CD4-positive, CD25-positive, alpha-beta regulatory T cell (primary cell): ENCODE measurements around the gene ASH1L. TPM values are rescaled to one million over a fixed set of nuclear protein-coding genes. Genes with fewer than 3 reads are reported as not detected.

Experiments
- ATAC-seq, 2 donors: fragments of 150-1000 bp; cut with Tn5 transposase; one replicate each; pipeline ENCODE4 v1.10.0; 2021; ENCODE audit warnings: low read depth in 2 of 2, moderate number of reproducible peaks in 2 of 2, moderate library complexity in 1 of 2
- DNase-seq, 3 donors: peaks; one replicate each; pipeline versions ENCODE4 v3.0.0 to v3.0.0-alpha.2; 2012 to 2022; ENCODE audit warnings: mixed read lengths in 1 of 3
- H3K27ac ChIP-seq: one replicate; pipeline ENCODE4 v1.7.0; 2013; ENCODE audit warnings: mild to moderate bottlenecking, low read length; ENCODE audit not compliant: insufficient read depth, poor library complexity, severe bottlenecking
- H3K27me3 ChIP-seq: one replicate; pipeline ENCODE4 v1.7.0; 2013; ENCODE audit warnings: low read length; ENCODE audit not compliant: control insufficient read depth, insufficient read depth
- H3K36me3 ChIP-seq: one replicate; pipeline ENCODE4 v1.7.0; 2013; ENCODE audit warnings: mild to moderate bottlenecking, low read length, moderate library complexity; ENCODE audit not compliant: control insufficient read depth, insufficient read depth
- H3K4me1 ChIP-seq: 2 replicates; pipeline ENCODE4 v1.7.0; 2013; ENCODE audit warnings: mild to moderate bottlenecking, low read length; ENCODE audit not compliant: insufficient read depth, control insufficient read depth, poor library complexity, severe bottlenecking
- H3K4me3 ChIP-seq: one replicate; pipeline ENCODE4 v1.7.0; 2013; ENCODE audit warnings: low read depth, mild to moderate bottlenecking, low read length, moderate library complexity
- H3K9me3 ChIP-seq, 2 experiments: 1 replicate in 1 of 2; 2 replicates in 1 of 2; pipeline ENCODE4 v1.7.0; 2013; ENCODE audit warnings: low read length in 2 of 2, mild to moderate bottlenecking in 1 of 2, moderate library complexity in 1 of 2; ENCODE audit not compliant: control insufficient read depth in 2 of 2
- H3K27ac Mint-ChIP-seq, 3 donors: one replicate each; pipeline ENCODE4 v1.8.0; 2020 to 2022; ENCODE audit warnings: mild to moderate bottlenecking in 3 of 3, mixed read lengths in 3 of 3, moderate library complexity in 2 of 3
- H3K27me3 Mint-ChIP-seq: one replicate; pipeline ENCODE4 v1.8.0; 2022; ENCODE audit warnings: mild to moderate bottlenecking, mixed read lengths
- H3K36me3 Mint-ChIP-seq: one replicate; pipeline ENCODE4 v1.8.0; 2020; ENCODE audit warnings: mixed read lengths
- H3K4me1 Mint-ChIP-seq, 4 donors: one replicate each; pipeline ENCODE4 v1.8.0; 2020 to 2022; ENCODE audit warnings: mixed read lengths in 4 of 4, mild to moderate bottlenecking in 1 of 4
- H3K4me3 Mint-ChIP-seq, 4 donors: one replicate each; pipeline ENCODE4 v1.8.0; 2020 to 2022; ENCODE audit warnings: mild to moderate bottlenecking in 4 of 4, mixed read lengths in 4 of 4, moderate library complexity in 3 of 4
- H3K9me3 Mint-ChIP-seq, 7 donors: one replicate each; pipeline ENCODE4 v1.8.0; 2020 to 2022; ENCODE audit warnings: mixed read lengths in 7 of 7, mild to moderate bottlenecking in 3 of 7, moderate library complexity in 2 of 7
- polyA plus RNA-seq, 4 donors: library from polyadenylated mRNA; unstranded; fragments of 300-500 nt; fragmentation: Illumina TruSeq; gene quantifications; one replicate each; pipeline ENCODE4 v1.2.3, GENCODE V29; 2021
- total RNA-seq: library from RNA; stranded (reverse); gene quantifications from one replicate; pipeline ENCODE4 v1.2.3, GENCODE V29; 2022

ASH1L gene
- total and polyA plus RNA-seq, 5 donors from 2014 or later = 14.1 to 97.8 (median 15.8) TPM

- H3K4me3 ChIP-seq = peak overlapping the region; percentile 90
Measured at GRCh38 chr1:155309423-155310021, 253.1 kb downstream of the ASH1L start.

GRCh38 chr1:155308493-155309422 is 253.8 kb downstream of the ASH1L start, which contains the start of gene FDPS:
FDPS (plus strand) TSS chr1:155308866; CDS start chr1:155309790, 924 bp downstream.
- Histone ChIP-seq H3K36me3 (peaks cover 13% of the 10 kb centered on the region), H3K27ac (peak within 1 kb of the TSS; percentile 97), H3K9me3 (no peaks in the 10 kb centered on the region), H3K4me1 (peaks cover 21% of the 10 kb centered on the region), H3K27me3 (no peaks in the 10 kb centered on the region), H3K4me3 (peak within 1 kb of the TSS; percentile 90)
- H3K9me3 Mint-ChIP-seq = no peaks in the 10 kb centered on the region
- no peaks in the 10 kb centered on the region for H3K27me3 Mint-ChIP-seq
- H3K36me3 Mint-ChIP-seq = peaks cover 16% of the 10 kb centered on the region
- peaks cover 0 to 47% (median 14%) of the 10 kb centered on the region in 4 donors for H3K4me1 Mint-ChIP-seq
- ATAC-seq = peak; percentile 99
- peak; percentile 96 to 99 (median 97) for DNase-seq
- H3K27ac Mint-ChIP-seq = peak within 1 kb of the TSS; percentile 92 to 99 (median 95)
- peak within 1 kb of the TSS; percentile 91 to 99 (median 94) for H3K4me3 Mint-ChIP-seq

More at GRCh38 chr1:155309423-155310021, 253.1 kb downstream of the ASH1L start:
- peaks cover 21% of the 10 kb centered on the region for H3K4me1 ChIP-seq
- Mint-ChIP-seq H3K4me3 (peak overlapping the region; percentile 91 to 99 (median 94)), H3K27me3 (no peaks in the 10 kb centered on the region), H3K36me3 (peaks cover 16% of the 10 kb centered on the region), H3K4me1 (peaks cover 0 to 47% (median 14%) of the 10 kb centered on the region in 4 donors), H3K9me3 (no peaks in the 10 kb centered on the region), H3K27ac (peak overlapping the region; percentile 92 to 99 (median 95))
- no peaks in the 10 kb centered on the region for H3K27me3 ChIP-seq
- H3K36me3 ChIP-seq = peaks cover 13% of the 10 kb centered on the region
- H3K9me3 ChIP-seq = no peaks in the 10 kb centered on the region
- DNase-seq (no peak), ATAC-seq (no peak)
- peak overlapping the region; percentile 97 for H3K27ac ChIP-seq

DNA sequence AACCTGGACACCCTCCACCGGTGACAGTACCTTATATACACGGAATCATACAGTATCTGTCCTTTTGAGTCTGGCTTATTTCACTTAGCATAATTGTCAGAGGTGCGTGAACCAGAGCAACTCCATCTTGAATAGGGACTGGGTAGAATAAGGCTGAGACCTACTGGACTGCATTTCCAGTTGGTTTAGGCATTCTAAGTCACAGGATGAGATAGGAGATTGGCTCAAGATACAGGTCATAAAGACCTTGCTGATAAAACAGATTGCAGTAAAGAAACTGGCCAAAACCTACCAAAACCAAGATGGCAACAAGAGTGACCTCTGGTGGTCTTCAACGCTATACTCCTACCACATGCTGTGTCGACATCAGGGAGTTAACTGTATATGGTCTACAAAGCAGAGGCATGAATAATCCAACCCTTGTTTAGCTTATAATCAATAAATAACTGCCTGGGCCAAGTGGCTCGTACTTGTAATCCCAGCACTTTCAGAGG is 255.3 kb downstream of the ASH1L start:
- Histone ChIP-seq H3K27ac (no peak overlapping the region), H3K4me1 (peaks cover 21% of the 10 kb centered on the region), H3K36me3 (peaks cover 4% of the 10 kb centered on the region), H3K27me3 (no peaks in the 10 kb centered on the region), H3K4me3 (no peak overlapping the region), H3K9me3 (no peaks in the 10 kb centered on the region)
- no peak for ATAC-seq
- Mint-ChIP-seq H3K36me3 (peaks cover 11% of the 10 kb centered on the region), H3K9me3 (no peaks in the 10 kb centered on the region), H3K4me1 (peaks cover 0 to 39% (median 12%) of the 10 kb centered on the region in 4 donors), H3K4me3 (peak overlapping the region in 3 of 4 donors; percentile 13 to 34 (median 22)), H3K27ac (peak overlapping the region; percentile 9 to 99 (median 95)), H3K27me3 (no peaks in the 10 kb centered on the region)
- peak in 1 of 3 donors; percentile 46 for DNase-seq

- H3K4me1 ChIP-seq = peaks cover 21% of the 10 kb centered on the region
- peaks cover 6% of the 10 kb centered on the region for H3K36me3 Mint-ChIP-seq
- H3K4me3 Mint-ChIP-seq = peak overlapping the region in 1 of 4 donors; percentile 49
- DNase-seq = no peak
- ATAC-seq = no peak
- no peaks in the 10 kb centered on the region for H3K9me3 ChIP-seq
- H3K36me3 ChIP-seq = no peaks in the 10 kb centered on the region
- H3K27me3 Mint-ChIP-seq = no peaks in the 10 kb centered on the region
- no peak overlapping the region for H3K4me3 ChIP-seq
- no peaks in the 10 kb centered on the region for H3K27me3 ChIP-seq
- peaks cover 0 to 29% (median 8%) of the 10 kb centered on the region in 4 donors for H3K4me1 Mint-ChIP-seq
- H3K9me3 Mint-ChIP-seq = no peaks in the 10 kb centered on the region
- peak overlapping the region in 1 of 3 donors; percentile 12 for H3K27ac Mint-ChIP-seq
- no peak overlapping the region for H3K27ac ChIP-seq
Measured at GRCh38 chr1:155305881-155306391, 256.7 kb downstream of the ASH1L start.

DNA sequence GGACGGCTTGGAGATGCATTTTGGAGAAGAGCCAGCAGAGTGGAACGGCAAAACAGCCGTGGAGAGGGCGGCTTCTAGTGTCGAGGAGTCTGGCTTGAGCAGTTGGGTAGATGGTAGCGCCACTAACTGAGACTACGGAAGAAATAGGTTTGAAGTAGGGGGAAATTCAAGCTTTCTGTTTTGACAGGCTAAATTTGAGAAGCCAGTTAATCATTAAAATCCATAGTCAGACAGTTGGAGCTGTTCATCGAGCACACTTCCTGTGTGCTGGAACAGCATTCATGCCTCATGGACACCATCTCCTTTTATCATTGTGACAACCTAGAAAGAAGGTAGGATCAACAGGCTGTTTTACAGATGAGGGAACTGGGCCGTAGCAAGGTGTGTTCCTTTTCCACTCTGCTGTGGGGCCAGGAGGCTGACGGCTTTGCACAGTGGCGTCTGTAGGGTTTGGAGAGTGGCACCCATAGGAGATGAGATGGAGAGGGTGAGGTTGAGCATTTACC is 258.0 kb downstream of the ASH1L start:
- H3K27ac Mint-ChIP-seq = no peak overlapping the region
- ATAC-seq = no peak

GRCh38 chr1:155301342-155301841 is 261.2 kb downstream of the ASH1L start, which contains the start of gene PKLR:
PKLR (minus strand) TSS chr1:155301438; CDS start chr1:155301395, 43 bp downstream.
- Mint-ChIP-seq H3K9me3 (no peaks in the 10 kb centered on the region), H3K4me1 (no peaks in the 10 kb centered on the region), H3K27me3 (peaks cover 15% of the 10 kb centered on the region), H3K27ac (no peak within 1 kb of the TSS), H3K4me3 (peak within 1 kb of the TSS in 1 of 4 donors; percentile 87), H3K36me3 (no peaks in the 10 kb centered on the region)
- Histone ChIP-seq H3K9me3 (no peaks in the 10 kb centered on the region), H3K4me3 (no peak within 1 kb of the TSS), H3K27me3 (peaks cover 5% of the 10 kb centered on the region), H3K4me1 (no peaks in the 10 kb centered on the region), H3K36me3 (no peaks in the 10 kb centered on the region), H3K27ac (no peak within 1 kb of the TSS)
- no peak for ATAC-seq
- DNase-seq = no peak

More for the DNA sequence above, 258.0 kb downstream of the ASH1L start:
- Mint-ChIP-seq H3K27me3 (no peaks in the 10 kb centered on the region), H3K4me1 (peaks cover 0 to 18% (median 3%) of the 10 kb centered on the region in 4 donors), H3K4me3 (peak overlapping the region in 1 of 4 donors; percentile 34), H3K36me3 (peaks cover 3% of the 10 kb centered on the region), H3K9me3 (no peaks in the 10 kb centered on the region)
- no peak overlapping the region for H3K27ac ChIP-seq
- no peaks in the 10 kb centered on the region for H3K27me3 ChIP-seq
- no peaks in the 10 kb centered on the region for H3K9me3 ChIP-seq
- no peak overlapping the region for H3K4me3 ChIP-seq
- no peak for DNase-seq
- no peaks in the 10 kb centered on the region for H3K36me3 ChIP-seq
- peaks cover 16% of the 10 kb centered on the region for H3K4me1 ChIP-seq
